22Rv1 (cell line): Measurements from ENCODE around the gene PTMA.
"Not testable (repeated sequence)": the region's sequence is repeated elsewhere in the genome, so short reads cannot be mapped to it uniquely, and the experiment has no call there.

ENCODE experiments used
- H3K27ac ChIP-seq: fragments of 450-650 bp; 2 replicates; pipeline ENCODE4 v1.5.1; 2017
- ZFX ChIP-seq: fragments of 450-650 bp; IDR thresholded peaks from 2 replicates; pipeline ENCODE4 v1.6.1; 2017; ENCODE audit warnings: antibody characterized with exemption, borderline replicate concordance
- TF ChIP-seq, protein P1 (sequence below): fragments of 450-650 bp; IDR thresholded peaks from 2 replicates; pipeline ENCODE4 v1.5.1; 2017; ENCODE audit warnings: mild to moderate bottlenecking

The PTMA gene

DNA sequence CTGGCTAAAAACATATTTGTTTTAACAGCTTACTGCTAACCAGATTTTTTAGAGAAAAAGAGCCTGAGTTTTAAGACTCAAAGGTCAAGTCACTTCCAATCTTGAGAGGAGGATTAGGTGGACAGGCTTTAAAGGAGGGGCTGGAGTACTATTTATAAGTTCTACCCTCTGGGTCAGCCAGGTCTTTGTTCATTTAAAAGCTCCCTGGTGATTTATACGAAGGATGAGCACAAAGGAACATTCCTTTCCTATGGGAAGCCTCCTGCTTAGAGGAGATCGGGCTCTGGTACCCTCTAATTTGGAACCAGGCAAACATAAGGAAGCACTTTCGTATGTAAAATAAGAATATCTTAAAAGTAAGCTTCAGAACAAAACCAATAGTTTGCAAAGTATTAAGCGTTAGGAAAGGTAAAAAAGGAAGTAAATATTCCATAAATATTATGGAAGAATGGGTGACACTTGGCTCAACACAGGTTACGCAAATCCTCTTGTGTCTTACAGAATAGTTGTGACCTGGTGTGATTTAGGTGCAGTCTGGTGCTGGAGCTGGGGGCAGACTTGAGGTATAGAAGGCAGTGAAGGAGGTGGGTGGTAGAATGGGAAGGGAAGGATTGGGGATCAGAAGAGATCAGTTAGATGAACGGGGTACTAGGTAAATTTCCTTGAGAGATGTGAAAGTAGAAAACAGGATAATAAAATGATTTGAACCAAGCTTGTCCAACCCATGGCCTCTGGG, 37.1 kb downstream of the PTMA start:
- no peak overlapping the region for H3K27ac ChIP-seq
- TF ChIP-seq, protein P1, sequence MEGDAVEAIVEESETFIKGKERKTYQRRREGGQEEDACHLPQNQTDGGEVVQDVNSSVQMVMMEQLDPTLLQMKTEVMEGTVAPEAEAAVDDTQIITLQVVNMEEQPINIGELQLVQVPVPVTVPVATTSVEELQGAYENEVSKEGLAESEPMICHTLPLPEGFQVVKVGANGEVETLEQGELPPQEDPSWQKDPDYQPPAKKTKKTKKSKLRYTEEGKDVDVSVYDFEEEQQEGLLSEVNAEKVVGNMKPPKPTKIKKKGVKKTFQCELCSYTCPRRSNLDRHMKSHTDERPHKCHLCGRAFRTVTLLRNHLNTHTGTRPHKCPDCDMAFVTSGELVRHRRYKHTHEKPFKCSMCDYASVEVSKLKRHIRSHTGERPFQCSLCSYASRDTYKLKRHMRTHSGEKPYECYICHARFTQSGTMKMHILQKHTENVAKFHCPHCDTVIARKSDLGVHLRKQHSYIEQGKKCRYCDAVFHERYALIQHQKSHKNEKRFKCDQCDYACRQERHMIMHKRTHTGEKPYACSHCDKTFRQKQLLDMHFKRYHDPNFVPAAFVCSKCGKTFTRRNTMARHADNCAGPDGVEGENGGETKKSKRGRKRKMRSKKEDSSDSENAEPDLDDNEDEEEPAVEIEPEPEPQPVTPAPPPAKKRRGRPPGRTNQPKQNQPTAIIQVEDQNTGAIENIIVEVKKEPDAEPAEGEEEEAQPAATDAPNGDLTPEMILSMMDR = no peak
- no peak for TF ChIP-seq ZFX

DNA sequence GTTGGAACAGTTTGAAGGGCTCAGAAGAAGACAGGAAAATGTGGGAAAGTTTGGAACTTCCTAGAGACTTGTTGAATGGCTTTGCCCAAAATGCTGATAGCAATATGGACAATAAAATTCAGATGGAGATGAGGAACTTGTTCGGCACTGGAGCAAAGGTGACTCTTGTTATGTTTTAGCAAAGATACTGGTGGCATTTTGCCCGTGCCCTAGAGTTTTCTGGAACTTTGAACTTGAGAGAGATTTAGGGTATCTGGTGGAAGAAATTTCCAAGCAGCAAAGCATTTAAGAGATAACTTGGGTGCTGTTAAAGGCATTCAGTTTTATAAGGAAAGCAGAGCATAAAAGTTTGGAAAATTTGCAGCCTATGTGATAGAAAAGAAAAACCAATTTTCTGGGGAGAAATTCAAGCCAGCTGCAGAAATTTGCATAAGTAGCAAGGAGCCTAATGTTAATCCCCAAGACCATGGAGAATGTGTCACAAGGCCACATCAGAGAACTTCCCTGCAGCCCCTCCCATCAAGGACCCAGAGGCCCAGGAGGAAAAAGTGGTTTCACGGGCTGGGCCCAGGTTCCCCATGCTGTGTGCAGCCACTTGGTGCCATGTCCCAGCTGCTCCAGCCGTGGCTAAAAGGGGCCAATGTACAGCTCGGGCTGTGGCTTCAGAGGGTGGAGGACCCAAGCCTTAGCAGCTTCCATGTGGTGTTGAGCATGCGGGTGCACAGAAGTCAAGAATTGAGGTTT, 40.0 kb downstream of the PTMA start:
- not testable (repeated sequence) for H3K27ac ChIP-seq

DNA sequence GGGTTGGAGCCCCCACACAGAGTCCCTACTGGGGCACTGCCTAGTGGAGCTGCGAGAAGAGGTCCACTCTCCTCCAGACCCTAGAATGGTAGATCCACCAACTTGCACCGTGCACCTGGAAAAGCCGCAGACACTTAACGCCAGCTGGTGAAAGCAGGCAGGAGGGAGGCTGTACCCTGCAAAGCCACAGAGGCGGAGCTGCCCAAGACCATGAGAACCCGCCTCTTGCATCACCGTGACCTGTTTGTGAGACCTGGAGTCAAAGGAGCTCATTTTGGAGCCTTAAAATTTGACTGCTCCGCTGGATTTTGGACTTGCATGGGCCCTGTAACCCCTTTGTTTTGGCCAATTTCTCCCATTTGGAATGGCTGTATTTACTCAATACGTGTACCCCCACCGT, 40.7 kb downstream of the PTMA start:
- H3K27ac ChIP-seq = not testable (repeated sequence)

DNA sequence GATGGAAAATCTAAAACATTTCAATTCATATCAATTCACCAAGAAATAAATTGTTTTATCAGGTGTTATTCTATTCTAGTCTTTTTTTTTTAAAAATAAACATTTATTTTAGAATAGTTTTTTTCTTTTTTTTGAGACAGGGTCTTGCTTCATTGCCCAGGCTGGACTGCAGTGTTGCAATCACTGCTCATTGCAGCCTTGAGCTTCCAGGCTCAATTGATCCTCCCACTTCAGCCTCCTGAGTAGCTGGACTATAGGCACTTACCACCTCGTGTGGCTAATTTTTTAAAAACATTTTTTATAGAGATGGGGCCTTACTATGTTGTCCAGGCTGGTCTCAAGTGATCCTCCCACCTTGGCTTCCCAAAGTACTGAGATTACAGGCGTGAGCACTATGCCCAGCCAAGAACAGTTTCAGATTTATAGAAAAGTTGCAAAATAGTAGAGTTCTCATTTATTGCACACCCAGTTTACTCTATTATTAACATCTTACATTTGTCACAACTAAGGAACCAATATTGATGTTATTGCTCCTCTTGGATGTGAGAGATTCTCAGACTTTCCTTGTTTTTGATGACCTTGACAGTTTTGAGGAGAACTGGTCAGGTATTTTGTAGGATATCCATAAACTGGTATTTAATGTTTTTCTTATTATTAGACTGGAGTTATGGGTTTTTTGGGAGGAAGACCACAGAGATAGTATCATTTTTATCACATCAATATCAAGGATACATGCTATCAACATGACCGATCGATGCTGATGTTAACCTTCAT, 42.9 kb downstream of the PTMA start:
- H3K27ac ChIP-seq = no peak overlapping the region
- no peak for TF ChIP-seq ZFX
- TF ChIP-seq, protein P1 = no peak

DNA sequence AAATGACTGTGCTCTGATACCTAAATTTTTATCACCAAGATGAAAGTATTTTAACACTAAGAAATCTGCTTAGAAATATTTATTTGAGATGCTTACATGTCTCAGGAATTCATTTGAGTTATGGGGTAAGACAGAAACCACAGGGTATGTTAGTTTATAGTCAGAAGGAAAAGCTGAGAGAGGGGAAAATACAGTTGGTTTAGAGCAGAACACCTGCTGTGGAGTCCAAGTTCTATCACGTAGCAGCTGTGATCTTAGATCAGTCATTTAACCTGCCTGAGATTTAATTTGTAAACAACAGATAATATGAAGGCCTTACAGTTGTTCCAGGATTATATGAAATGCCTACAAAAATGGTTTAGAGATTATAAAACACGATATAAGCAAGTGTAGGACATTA, 43.7 kb downstream of the PTMA start:
- no peak overlapping the region for H3K27ac ChIP-seq
- TF ChIP-seq ZFX = no peak
- TF ChIP-seq, protein P1 = no peak

DNA sequence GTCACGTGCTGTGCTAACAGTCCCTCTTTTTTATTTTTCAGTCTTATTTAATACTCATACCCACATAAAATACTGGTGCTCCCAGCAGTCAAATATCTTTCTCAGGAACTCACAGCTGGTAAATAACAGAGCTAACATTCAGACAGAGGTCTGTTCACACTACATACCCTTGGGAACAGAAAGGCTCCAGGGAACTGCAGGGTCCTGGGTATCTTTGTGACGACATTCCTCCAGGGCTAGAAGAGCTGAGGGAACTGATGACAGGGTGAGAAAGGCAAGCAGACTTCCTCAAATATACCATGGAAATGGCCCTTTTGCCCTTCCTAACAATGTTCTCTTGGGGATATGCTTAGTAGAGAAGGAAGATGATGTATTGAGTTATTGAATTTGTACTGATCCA, 53.4 kb downstream of the PTMA start:
- TF ChIP-seq ZFX = no peak
- TF ChIP-seq, protein P1 = no peak

More for the DNA sequence above, 53.4 kb downstream of the PTMA start:
- no peak overlapping the region for H3K27ac ChIP-seq
